ENCODE results near the gene CSNK1E.

- TF ChIP-seq CTCF (IDR thresholded peaks at IDR 0.05), result no peak
- no peak for TF ChIP-seq POLR2A (IDR thresholded peaks at IDR 0.05)
These were observed 38.0 kb upstream of the CSNK1E start for GRCh38 chr22:38355275-38355674.

Measured in upper lobe of left lung (tissue), 4 donors.